ENCODE results near the gene TTR.

The TTR gene

DNA sequence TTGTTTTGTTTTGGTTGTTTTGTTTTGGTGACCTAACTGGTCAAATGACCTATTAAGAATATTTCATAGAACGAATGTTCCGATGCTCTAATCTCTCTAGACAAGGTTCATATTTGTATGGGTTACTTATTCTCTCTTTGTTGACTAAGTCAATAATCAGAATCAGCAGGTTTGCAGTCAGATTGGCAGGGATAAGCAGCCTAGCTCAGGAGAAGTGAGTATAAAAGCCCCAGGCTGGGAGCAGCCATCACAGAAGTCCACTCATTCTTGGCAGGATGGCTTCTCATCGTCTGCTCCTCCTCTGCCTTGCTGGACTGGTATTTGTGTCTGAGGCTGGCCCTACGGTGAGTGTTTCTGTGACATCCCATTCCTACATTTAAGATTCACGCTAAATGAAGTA is at the start of gene TTR:
Gene TTR, plus strand, starts transcription at position 250 of the 400 bp plus-strand sequence. Its CDS starts 26 bp downstream, at position 276.
- no peak for FAIRE-seq

DNA sequence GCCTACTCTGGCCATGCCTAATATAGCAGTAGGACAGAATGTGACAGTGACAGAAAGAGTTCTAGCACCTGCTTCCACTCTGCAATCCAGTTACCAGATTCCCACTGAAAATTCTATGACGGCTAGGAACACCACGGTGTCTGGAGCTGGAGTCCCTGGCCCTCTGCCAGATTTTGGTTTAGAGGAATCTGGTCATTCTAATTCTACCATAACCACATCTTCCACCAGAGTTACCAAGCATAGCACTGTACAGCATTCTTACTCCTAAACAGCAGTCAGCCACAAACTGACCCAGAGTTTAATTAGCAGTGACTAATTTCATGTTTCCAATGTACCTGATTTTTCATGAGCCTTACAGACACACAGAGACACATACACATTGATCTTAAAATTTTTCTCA is 45.2 kb upstream of the TTR start:
- no peak for FAIRE-seq

- no peak for FAIRE-seq
Measured at GRCh38 chr18:31548853-31549252, 42.8 kb upstream of the TTR start.

GRCh38 chr18:31549416-31549815 is 42.3 kb upstream of the TTR start:
- FAIRE-seq: no peak

DNA sequence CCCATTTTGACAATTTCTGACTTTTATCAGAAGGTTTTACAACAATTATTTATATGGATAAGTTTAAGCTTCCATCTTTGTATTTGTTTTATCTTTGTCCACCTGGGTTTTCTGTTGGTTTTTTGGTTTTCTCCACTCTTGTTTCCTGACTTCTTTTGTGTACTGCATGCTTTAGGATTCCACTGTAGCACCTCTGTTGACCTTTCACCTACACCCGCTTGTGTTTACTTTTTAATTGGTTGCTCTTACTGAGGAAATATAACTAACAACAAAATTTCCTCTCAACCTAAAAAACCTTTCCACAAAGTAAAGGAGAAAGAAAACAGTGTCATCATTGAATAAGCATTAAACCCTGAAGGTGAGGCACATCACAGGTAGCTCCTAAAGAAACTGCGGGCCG is 39.8 kb upstream of the TTR start:
- no peak for FAIRE-seq

GRCh38 chr18:31553800-31554199 is 37.9 kb upstream of the TTR start:
- no peak for FAIRE-seq

DNA sequence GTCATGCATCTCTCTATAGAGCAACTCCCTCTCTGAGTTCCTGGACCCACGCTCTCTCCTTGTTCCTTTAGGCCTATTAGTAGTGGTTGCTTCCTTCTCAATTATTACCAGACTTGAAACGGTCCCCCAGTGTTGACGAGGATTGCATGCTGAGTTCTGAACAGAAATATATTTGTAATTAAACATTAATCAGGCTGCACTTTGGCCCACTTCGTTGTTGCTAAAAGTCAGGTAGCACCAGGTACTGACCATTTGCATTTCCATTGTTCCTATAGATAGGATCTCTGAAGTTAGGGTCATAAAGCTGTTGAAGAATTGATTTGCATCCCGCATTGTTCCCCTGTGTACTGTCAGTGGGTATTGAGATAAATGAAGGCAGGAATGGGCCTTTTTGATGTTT is 36.9 kb upstream of the TTR start:
- no peak for FAIRE-seq

DNA sequence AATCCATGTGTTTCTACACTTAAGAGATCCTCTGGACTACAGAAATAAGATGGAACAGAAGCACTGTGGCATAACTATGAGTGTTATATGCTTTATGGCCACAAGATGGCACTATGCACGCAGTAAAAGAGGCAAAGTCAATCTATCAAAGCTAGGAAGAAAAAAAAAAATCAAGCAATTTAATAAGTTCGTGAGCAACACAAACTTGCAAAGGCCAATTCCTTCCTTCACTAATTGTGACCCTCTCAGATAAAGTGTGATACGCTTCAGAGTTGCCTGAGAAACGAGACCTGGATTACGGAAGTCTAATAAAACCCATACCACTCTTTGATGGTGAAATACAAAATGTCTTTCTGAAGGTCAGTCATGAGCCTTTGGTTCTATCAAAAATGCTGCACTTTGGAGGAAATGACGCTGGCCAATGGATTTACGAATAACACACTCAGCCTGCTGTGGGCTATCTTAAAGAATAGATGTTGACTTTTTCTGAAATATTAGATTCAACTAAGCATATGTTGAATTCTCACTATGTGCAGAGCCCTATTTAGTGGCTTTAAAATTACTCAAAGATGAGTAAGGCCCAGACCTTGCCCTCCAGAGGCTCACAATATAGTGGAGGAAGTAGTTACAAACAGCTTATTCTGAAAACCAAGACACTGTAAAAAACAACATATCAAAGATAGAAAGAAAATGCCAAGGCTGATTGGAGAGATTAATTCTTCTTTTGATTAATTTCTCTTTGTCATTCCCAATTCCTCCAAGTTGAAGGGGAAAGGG is 35.5 kb upstream of the TTR start:
- peak; percentile 90 for FAIRE-seq

- no peak for FAIRE-seq
Measured at GRCh38 chr18:31557446-31557845, 34.2 kb upstream of the TTR start.

DNA sequence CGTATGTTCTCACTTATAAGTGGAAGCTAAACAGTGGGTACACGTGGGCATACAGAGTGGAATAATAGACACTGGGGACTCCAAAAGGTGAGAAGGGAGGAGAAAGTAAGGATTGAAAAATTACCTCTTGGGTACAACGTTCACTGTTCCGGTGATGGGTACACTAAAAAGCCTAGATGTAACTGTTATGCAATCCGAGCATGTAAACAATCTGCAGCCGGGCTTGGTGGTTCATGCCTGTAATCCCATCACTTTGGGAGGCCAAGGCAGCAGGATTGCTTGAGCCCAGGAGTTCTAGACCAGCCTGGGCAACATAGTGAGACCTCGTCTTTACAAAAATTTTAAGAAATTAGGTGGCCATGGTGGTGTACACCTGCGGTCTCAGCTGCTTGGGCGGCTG is 33.1 kb upstream of the TTR start:
- FAIRE-seq: no peak

DNA sequence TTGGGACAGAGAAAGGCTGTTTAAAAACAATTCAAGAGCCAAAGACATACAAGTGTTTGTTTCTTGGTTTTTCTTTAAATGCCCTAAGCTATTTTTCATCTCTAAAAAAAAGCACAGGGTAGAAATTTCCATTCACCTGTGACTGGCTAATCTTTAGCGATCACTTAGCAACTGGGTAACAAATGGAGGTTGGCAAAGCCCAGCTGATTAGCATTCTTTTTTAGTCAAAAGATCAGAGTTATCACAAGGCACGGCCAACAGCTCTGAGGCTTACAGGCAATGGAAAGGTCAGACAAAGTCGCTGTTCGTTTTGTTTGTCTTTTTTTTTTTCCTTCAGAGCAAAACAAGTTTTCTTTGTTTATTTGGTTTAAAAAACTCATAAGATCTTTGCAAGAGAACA is 29.0 kb upstream of the TTR start:
- no peak for FAIRE-seq

DNA sequence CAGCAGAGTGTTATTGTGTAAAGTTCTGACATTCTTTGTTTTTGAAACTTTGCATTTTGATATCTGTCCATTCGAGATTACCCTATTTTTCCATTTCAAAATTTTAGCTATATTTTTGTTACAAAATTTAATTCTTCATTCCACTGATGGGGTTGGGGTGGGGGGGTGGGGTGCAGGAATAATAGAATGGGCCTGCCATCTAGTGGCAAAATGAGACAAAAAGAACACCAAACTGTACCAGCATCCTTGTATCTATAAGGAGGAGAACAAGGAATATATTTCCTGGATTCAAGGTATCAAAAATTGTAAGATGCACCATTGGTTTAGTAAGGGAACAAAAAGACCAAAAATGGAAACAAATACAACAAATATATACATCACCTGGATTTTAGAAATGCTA is 27.9 kb upstream of the TTR start:
- FAIRE-seq: no peak

GRCh38 chr18:31565345-31565744 is 26.3 kb upstream of the TTR start:
- no peak for FAIRE-seq

DNA sequence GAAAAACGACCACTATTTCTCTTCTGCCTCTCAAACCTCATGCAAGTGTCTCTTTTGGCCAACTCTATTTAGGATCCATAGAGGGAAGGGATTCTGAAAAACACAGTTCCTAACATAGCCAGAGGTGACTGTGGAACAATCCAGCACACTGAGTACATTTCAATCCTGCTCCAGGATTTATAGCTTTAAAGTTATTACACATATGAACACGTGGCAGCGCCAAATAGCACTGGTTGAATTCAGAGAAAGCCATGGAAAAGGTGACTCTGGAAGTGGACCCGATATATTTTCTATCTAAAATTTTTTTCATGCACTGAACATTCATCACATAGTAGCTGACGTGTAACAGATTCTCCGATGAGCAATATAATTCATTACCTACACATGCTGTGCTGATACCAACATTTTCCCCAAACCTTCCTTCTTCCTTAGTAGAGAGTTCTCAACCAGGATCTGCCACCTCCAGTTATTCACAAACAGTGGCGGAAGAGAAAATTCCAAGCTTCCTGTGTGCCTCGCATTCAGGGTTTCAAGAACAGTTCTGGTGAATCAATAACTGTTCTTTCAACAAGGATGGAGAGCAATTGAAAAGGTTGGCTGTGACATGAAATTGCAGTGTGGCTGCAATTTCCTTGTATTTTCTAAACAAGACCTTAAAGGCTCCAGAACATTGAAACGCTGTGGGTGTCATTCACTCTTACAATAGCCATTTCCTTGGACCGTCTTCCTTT is 25.7 kb upstream of the TTR start:
- no peak for FAIRE-seq

- no peak for FAIRE-seq
Measured at GRCh38 chr18:31566576-31567306, 24.9 kb upstream of the TTR start.

DNA sequence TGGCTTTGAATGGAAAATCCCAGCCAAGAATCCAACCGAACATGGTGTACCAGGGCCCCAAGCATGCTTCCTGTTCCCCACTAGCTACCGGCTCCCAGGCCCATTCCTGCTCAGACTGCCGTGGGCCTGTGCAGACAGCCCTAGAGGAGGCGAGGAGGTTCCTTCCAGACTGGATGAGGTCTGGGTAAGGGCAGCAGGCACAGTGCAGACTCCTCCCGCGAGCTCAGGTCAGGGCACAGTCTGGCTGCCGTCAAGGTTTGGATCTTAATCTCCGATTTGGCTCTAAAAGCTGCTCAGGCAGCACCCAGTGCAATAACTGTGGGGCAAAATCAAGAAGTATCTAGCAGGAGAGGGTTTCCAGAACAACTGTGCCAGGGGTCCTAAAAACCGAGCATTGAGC is 19.3 kb upstream of the TTR start:
- no peak for FAIRE-seq

DNA sequence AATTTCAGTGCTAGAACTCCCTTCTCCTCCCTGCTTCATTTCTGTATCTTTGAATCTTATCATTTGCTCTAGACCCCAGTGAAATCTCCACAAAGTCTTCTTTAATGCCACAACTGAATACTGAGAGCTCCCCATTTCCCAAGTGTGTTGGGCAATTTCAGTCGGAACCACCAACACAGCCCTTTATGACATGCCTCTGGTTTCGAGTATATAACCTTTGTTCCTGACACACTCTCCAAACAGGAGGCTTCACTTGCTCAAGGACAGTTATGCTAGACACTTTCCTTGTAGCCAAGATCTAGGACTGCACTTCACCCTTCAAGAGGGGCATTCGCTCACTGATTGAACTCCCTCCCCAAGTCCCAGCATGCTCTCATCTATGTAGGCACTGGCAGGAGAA is 18.6 kb upstream of the TTR start:
- no peak for FAIRE-seq

DNA sequence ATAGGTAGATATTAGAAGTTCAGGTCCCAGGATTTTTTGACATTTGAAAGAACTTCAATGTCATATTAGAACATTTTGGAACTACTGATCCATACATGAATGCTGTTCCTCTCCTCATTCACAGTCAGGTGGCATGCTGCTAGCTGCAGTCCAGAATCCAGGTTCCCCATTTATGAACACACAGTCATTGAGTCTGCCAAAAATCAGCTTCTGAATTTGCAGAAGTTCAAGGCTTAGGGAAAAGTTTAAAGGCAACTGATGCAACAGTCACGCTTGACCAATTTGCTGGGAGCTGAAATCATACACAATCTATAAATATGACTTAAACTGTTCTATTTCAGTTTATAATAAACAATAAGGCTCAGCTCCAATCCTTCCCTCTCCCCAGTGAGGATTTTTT is 17.3 kb upstream of the TTR start:
- no peak for FAIRE-seq

GRCh38 chr18:31575515-31576257 is 16.0 kb upstream of the TTR start:
- FAIRE-seq: no peak

DNA sequence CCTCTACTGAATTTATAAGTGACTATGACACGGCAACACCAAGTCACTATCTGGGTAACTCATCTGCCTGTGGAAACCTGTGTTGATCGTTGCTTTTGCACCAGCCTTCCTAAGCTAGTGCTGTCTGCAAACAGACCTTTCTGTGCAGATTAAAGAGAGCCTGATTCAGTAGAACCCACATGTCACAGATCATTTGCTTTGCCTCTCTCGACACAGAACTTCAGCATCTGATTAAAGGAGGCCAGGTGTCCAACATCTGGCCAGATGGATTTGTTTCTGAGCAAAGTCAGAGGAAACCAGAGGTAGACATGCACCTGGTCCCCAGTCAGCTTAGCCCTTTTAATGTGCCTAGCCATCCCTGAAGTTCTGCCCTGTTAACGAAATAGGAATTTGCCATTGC is 15.0 kb upstream of the TTR start:
- FAIRE-seq: no peak

DNA sequence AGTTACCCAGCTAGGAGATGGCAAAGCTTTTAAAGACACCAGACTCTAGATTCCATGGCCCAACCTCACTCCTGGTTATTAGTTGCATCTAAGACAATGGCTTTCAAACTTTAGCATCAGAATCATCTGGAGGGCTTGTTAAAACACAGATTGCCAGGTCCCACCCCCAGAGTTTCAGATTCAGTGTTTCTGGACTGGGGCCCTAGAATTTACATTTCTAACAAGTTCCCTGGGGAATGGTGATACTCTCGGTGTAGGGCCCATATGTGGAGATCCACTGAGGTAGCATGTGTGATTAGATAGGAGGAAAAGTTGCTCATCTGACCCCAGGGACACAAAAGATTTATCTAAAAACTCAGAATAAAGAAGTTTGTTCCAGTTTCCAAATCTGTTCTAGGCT is 14.5 kb upstream of the TTR start:
- no peak for FAIRE-seq

DNA sequence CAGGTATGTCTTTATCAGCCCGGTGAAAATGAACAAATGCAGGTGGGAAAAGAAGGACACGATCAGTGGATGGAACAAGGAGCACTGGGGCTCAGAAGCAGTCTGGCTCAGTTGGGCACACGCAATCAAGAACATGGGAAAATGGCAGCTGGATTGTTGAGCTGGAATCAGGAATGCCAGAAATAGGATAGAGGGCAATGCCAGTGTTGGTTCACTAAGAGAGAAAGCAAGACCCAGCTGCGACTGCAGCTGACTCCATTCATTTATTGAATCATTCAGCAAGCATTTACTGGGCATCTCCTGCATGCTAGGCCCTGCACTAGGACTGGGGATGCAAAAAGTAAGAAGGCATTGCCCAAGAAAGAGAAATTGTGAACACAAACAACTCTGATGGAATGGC is 13.6 kb upstream of the TTR start:
- FAIRE-seq: no peak

GRCh38 chr18:31579375-31579774 is 12.3 kb upstream of the TTR start:
- FAIRE-seq: no peak

All from endometrium (tissue), 2 donors.